Endothelial cell of umbilical vein (primary cell): ENCODE data around the gene ME3. TPM values are rescaled to one million over a fixed set of nuclear protein-coding genes. Genes with fewer than 3 reads are reported as not detected.

ENCODE experiments used
- BruUV-seq: library from RNA; stranded (reverse); fragments of 400-500 nt; replicated peaks from 2 replicates; lab custom pipeline; 2021; lab: Mats Ljungman, UMichigan
- CTCF ChIA-PET: fragments of 300-600, 350-600 bp; sonication (Branson Sonifier 250); formaldehyde crosslinking; loops from one replicate; lab custom pipeline; 2021; ENCODE audit warnings: antibody characterized with exemption, inconsistent platforms; lab: Charles Lee
- POLR2A ChIA-PET: fragments of 300-600, 350-600 bp; sonication (Branson Sonifier 250); formaldehyde crosslinking; loops from one replicate; lab custom pipeline; 2021; ENCODE audit warnings: antibody characterized with exemption, inconsistent platforms; lab: Charles Lee
- DNase-seq: peaks from one replicate; pipeline ENCODE4 v3.0.0-alpha.2; 2011; ENCODE audit warnings: low read depth, low spot score
- FAIRE-seq: peaks from 2 replicates; lab custom pipeline; 2011; peaks lifted over from hg19 to GRCh38; lab: Jason Lieb, UNC
- H2AFZ ChIP-seq: 2 replicates; pipeline ENCODE4 v1.6.0; 2012; ENCODE audit warnings: low read depth, low read length, control low read depth, inconsistent platforms
- H3K27ac ChIP-seq: 2 replicates; pipeline ENCODE4 v1.5.1; 2011; ENCODE audit warnings: low read depth, mild to moderate bottlenecking, control low read depth, low read length, moderate library complexity; ENCODE audit not compliant: insufficient read depth
- H3K27me3 ChIP-seq, 2 experiments: 2 replicates each; pipeline versions ENCODE4 v1.6.0 to v1.6.1; 2011; ENCODE audit warnings: low read length in 2 of 2, mixed read lengths in 1 of 2; ENCODE audit not compliant: control insufficient read depth in 2 of 2, insufficient read depth in 2 of 2
- H3K36me3 ChIP-seq, 2 experiments: 2 replicates in 1 of 2; 3 replicates in 1 of 2; pipeline ENCODE4 v1.5.1; 2011; ENCODE audit warnings: low read length in 2 of 2, mild to moderate bottlenecking in 1 of 2, moderate library complexity in 1 of 2; ENCODE audit not compliant: control insufficient read depth in 2 of 2, insufficient read depth in 2 of 2; ENCODE audit errors: extremely low read depth in 1 of 2
- H3K4me1 ChIP-seq: 3 replicates; pipeline ENCODE4 v1.5.1; 2011; ENCODE audit warnings: mild to moderate bottlenecking, low read length; ENCODE audit not compliant: control insufficient read depth, insufficient read depth; ENCODE audit errors: extremely low read depth
- H3K4me2 ChIP-seq: 2 replicates; pipeline ENCODE4 v1.6.1; 2011; ENCODE audit warnings: low read length, control low read depth, mixed read lengths; ENCODE audit not compliant: insufficient read depth
- H3K4me3 ChIP-seq, 3 experiments: fragments of 200-600 bp in 1 of 3; sonication (generic), shearing (Covaris generic) in 1 of 3; replicated peaks in 1 of 3; 2 replicates each; pipeline ENCODE4 v1.5.1; 2011 to 2016; ENCODE audit warnings: control low read depth in 3 of 3, low read length in 3 of 3, mild to moderate bottlenecking in 2 of 3, inconsistent platforms in 1 of 3, low read depth in 1 of 3, moderate library complexity in 1 of 3; ENCODE audit not compliant: insufficient read depth in 1 of 3
- H3K79me2 ChIP-seq: 2 replicates; pipeline ENCODE4 v1.6.0; 2012; ENCODE audit warnings: low read length, inconsistent platforms; ENCODE audit not compliant: control insufficient read depth, insufficient read depth
- H3K9ac ChIP-seq: replicated peaks from 2 replicates; pipeline ENCODE3; 2011; ENCODE audit warnings: low read length, control low read depth; ENCODE audit not compliant: insufficient read depth; ENCODE audit errors: extremely low read depth
- H3K9me1 ChIP-seq: replicated peaks from 3 replicates; pipeline ENCODE4 v1.6.0; 2011; ENCODE audit warnings: mild to moderate bottlenecking, low read length; ENCODE audit not compliant: control insufficient read depth, insufficient read depth; ENCODE audit errors: extremely low read depth
- H3K9me3 ChIP-seq: replicated peaks from 2 replicates; pipeline ENCODE4 v1.5.1; 2012; ENCODE audit warnings: low read length, inconsistent platforms; ENCODE audit not compliant: control insufficient read depth, insufficient read depth
- H4K20me1 ChIP-seq: replicated peaks from 2 replicates; pipeline ENCODE3; 2011; ENCODE audit warnings: mild to moderate bottlenecking, low read length; ENCODE audit not compliant: control insufficient read depth, insufficient read depth; ENCODE audit errors: extremely low read depth
- EZH2 ChIP-seq: IDR thresholded peaks from 2 replicates; pipeline ENCODE4 v1.6.1; 2012; ENCODE audit warnings: borderline replicate concordance, low read depth, mild to moderate bottlenecking, moderate library complexity, low read length, inconsistent platforms; ENCODE audit not compliant: severe bottlenecking
- FOS ChIP-seq: IDR thresholded peaks from 2 replicates; pipeline ENCODE4 v1.6.1; 2011; ENCODE audit warnings: mild to moderate bottlenecking, low read length, moderate library complexity, borderline replicate concordance; ENCODE audit not compliant: insufficient read depth
- GATA2 ChIP-seq: IDR thresholded peaks from 2 replicates; pipeline ENCODE4 v1.7.0; 2011; ENCODE audit warnings: low read depth, mild to moderate bottlenecking, moderate library complexity, mixed read lengths, low read length; ENCODE audit not compliant: insufficient read length, insufficient read depth
- JUN ChIP-seq: IDR thresholded peaks from 2 replicates; pipeline ENCODE4 v1.6.1; 2011; ENCODE audit warnings: borderline replicate concordance, low read depth; ENCODE audit not compliant: insufficient read length, insufficient read depth
- MYC ChIP-seq: IDR thresholded peaks from one replicate; pipeline ENCODE4 v1.6.1; 2011; ENCODE audit warnings: mild to moderate bottlenecking, low read depth, low read length
- POLR2A ChIP-seq: IDR thresholded peaks from 2 replicates; pipeline ENCODE4 v1.6.1; 2012; ENCODE audit warnings: low read depth, mild to moderate bottlenecking, control low read depth, low read length
- POLR2AphosphoS5 ChIP-seq: IDR thresholded peaks from 2 replicates; pipeline ENCODE4 v1.6.1; 2012; ENCODE audit warnings: low read depth, mild to moderate bottlenecking, control low read depth, low read length, moderate library complexity; ENCODE audit not compliant: insufficient read depth
- dilution Hi-C: fragments of 300-500 bp; cut with MboI; formaldehyde crosslinking; loops from one replicate; pipeline ENCODE4 v1.15.0; 2019; ENCODE audit warnings: low sequenced_read_pairs; ENCODE audit not compliant: extremely low pct_ligation_motif_present
- intact Hi-C: fragments of 100-400 bp; cut with micrococcal nuclease; formaldehyde crosslinking; loops from one replicate; pipeline ENCODE4 v1.10.0; 2022
- polyA plus RNA-seq, 4 experiments: library from polyadenylated mRNA; depleted of rRNA in 3 of 4; stranded (reverse) in 3 of 4; unstranded in 1 of 4; fragments of >200 nt; gene quantifications; 2 replicates each; pipeline versions ENCODE4 v1.2.1 to v1.2.3, GENCODE V29; 2011 to 2012; ENCODE audit warnings: missing spikeins in 1 of 4
- total RNA-seq: library from RNA; stranded (reverse); gene quantifications from 2 replicates; pipeline ENCODE4 v1.2.3, GENCODE V29; 2021
- TF ChIP-seq, protein P1 (sequence below): IDR thresholded peaks from 2 replicates; pipeline ENCODE4 v1.6.1; 2011; ENCODE audit not compliant: insufficient read depth, insufficient read length
- TF ChIP-seq, protein P2 (sequence below), 2 donors: IDR thresholded peaks; 1 replicate in 1 of 2; 2 replicates in 1 of 2; pipeline ENCODE4 v1.5.1; 2011; ENCODE audit warnings: low read length in 2 of 2, mild to moderate bottlenecking in 2 of 2, moderate library complexity in 2 of 2, control low read depth in 1 of 2, inconsistent platforms in 1 of 2, low read depth in 1 of 2; ENCODE audit not compliant: insufficient read depth in 1 of 2; ENCODE audit errors: extremely low read depth in 1 of 2

Gene ME3
- total and polyA plus RNA-seq, 2 donors (not counting 3 experiments of a cell fraction or from before 2014, with no cell fraction given): 26.9 to 30.4 TPM

DNA sequence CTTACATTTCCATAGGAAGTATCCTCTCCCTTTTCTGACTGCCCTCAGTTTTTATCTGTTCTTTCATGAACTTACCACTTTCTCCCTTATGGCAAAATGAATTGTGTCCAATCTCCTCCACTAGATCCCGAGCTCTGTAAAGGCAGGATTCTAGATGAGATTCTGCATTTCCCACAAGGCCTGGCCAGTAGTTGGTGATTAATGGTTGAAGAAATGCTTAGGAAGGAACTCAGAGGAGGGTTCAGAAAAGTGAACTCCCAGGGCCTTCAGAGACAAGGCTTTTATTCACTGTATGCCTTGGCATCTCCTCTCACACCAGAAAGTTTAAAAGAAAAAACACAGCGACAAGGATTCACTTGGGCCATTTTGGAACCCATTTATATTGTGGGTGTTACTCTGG, 231.6 kb downstream of the ME3 start:
- Histone ChIP-seq H3K36me3 (no peaks in the 10 kb centered on the region), H3K4me3 (no peak overlapping the region), H3K9me3 (no peaks in the 10 kb centered on the region), H3K27me3 (no peaks in the 10 kb centered on the region), H3K27ac (no peak overlapping the region), H3K4me1 (peaks cover 7% of the 10 kb centered on the region), H3K9ac (no peak overlapping the region), H3K79me2 (no peaks in the 10 kb centered on the region), H2AFZ (no peak overlapping the region), H3K9me1 (no peaks in the 10 kb centered on the region), H4K20me1 (no peaks in the 10 kb centered on the region), H3K4me2 (no peak overlapping the region)
- no peak for DNase-seq
- intact Hi-C loops: no loop called here
- no TSS peak for BruUV-seq
- CTCF ChIA-PET: no interaction called here
- no peak for FAIRE-seq
- POLR2A ChIA-PET: no interaction called here
- TF ChIP-seq GATA2 (no peak), JUN (no peak), POLR2A (no peak), EZH2 (no peak), POLR2AphosphoS5 (no peak), MYC (no peak), FOS (no peak)
- TF ChIP-seq, protein P1, sequence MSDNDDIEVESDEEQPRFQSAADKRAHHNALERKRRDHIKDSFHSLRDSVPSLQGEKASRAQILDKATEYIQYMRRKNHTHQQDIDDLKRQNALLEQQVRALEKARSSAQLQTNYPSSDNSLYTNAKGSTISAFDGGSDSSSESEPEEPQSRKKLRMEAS: no peak
- TF ChIP-seq, protein P2, sequence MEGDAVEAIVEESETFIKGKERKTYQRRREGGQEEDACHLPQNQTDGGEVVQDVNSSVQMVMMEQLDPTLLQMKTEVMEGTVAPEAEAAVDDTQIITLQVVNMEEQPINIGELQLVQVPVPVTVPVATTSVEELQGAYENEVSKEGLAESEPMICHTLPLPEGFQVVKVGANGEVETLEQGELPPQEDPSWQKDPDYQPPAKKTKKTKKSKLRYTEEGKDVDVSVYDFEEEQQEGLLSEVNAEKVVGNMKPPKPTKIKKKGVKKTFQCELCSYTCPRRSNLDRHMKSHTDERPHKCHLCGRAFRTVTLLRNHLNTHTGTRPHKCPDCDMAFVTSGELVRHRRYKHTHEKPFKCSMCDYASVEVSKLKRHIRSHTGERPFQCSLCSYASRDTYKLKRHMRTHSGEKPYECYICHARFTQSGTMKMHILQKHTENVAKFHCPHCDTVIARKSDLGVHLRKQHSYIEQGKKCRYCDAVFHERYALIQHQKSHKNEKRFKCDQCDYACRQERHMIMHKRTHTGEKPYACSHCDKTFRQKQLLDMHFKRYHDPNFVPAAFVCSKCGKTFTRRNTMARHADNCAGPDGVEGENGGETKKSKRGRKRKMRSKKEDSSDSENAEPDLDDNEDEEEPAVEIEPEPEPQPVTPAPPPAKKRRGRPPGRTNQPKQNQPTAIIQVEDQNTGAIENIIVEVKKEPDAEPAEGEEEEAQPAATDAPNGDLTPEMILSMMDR (IDR thresholded peaks at IDR 0.05; ENCODE audit: extremely low read depth in 1 of 2, insufficient read depth in 1 of 2, low read depth in 1 of 2, low read length in 2 of 2): no peak
- dilution Hi-C loops: no loop called here
